ENCODE measurements around the gene RILP.

Gene RILP

GRCh38 chr17:1648173-1648962 is 1.3 kb downstream of the RILP start:
- in situ Hi-C loops (cut with MboI; ENCODE audit: low sequenced_read_pairs), result no loop called here

GRCh38 chr17:1647802-1648171 is 1.9 kb downstream of the RILP start:
- in situ Hi-C loops (cut with MboI; ENCODE audit: low sequenced_read_pairs), result no loop called here

GRCh38 chr17:1646199-1646875 is 3.3 kb downstream of the RILP start:
- in situ Hi-C loops (cut with MboI; ENCODE audit: low sequenced_read_pairs), result no loop called here

GRCh38 chr17:1645207-1646171 is 4.2 kb downstream of the RILP start, which contains the start of gene SCARF1:
Gene SCARF1 (minus strand): TSS chr17:1645732. CDS start chr17:1645697, 35 bp downstream.
- in situ Hi-C loops (cut with MboI; ENCODE audit: low sequenced_read_pairs), result no loop called here

GRCh38 chr17:1644493-1645206 is 5.0 kb downstream of the RILP start:
- in situ Hi-C loops (cut with MboI; ENCODE audit: low sequenced_read_pairs), result no loop called here

GRCh38 chr17:1643999-1644492 is 5.6 kb downstream of the RILP start:
- in situ Hi-C loops (cut with MboI; ENCODE audit: low sequenced_read_pairs), result no loop called here

- in situ Hi-C loops (cut with MboI; ENCODE audit: low sequenced_read_pairs), result no loop called here
Measured at GRCh38 chr17:1643293-1643998, 6.2 kb downstream of the RILP start.

- in situ Hi-C loops (cut with MboI; ENCODE audit: low sequenced_read_pairs), result no loop called here
Measured at GRCh38 chr17:1641065-1641403, 8.6 kb downstream of the RILP start.

GRCh38 chr17:1640329-1641064 is 9.2 kb downstream of the RILP start:
- in situ Hi-C loops (cut with MboI; ENCODE audit: low sequenced_read_pairs), result no loop called here

GRCh38 chr17:1639549-1640180 is 10.0 kb downstream of the RILP start:
- in situ Hi-C loops (cut with MboI; ENCODE audit: low sequenced_read_pairs), result no loop called here

- in situ Hi-C loops (cut with MboI; ENCODE audit: low sequenced_read_pairs), result no loop called here
Measured at GRCh38 chr17:1638624-1639300, 10.9 kb downstream of the RILP start.

GRCh38 chr17:1638171-1638590 is 11.5 kb downstream of the RILP start:
- in situ Hi-C loops (cut with MboI; ENCODE audit: low sequenced_read_pairs), result no loop called here

- in situ Hi-C loops (cut with MboI; ENCODE audit: low sequenced_read_pairs), result no loop called here
Measured at GRCh38 chr17:1636732-1637285, 12.9 kb downstream of the RILP start.

- in situ Hi-C loops (cut with MboI; ENCODE audit: low sequenced_read_pairs), result no loop called here
Measured at GRCh38 chr17:1635675-1636465, 13.8 kb downstream of the RILP start.

- in situ Hi-C loops (cut with MboI; ENCODE audit: low sequenced_read_pairs), result no loop called here
Measured at GRCh38 chr17:1634841-1635650, 14.6 kb downstream of the RILP start.

GRCh38 chr17:1630662-1631061 is 19.0 kb downstream of the RILP start:
- in situ Hi-C loops (cut with MboI; ENCODE audit: low sequenced_read_pairs), result no loop called here

Measured in hTERT RPE-1 (cell line).